NB4 (cell line): ENCODE data around the gene PSPC1.

ENCODE experiments used
- CTCF ChIP-seq: IDR thresholded peaks from one replicate; pipeline ENCODE4 v1.5.1; 2012; ENCODE audit warnings: low read depth, low read length
- POLR2A ChIP-seq: IDR thresholded peaks from 2 replicates; pipeline ENCODE4 v1.6.1; 2011; ENCODE audit warnings: mild to moderate bottlenecking; ENCODE audit not compliant: insufficient read length; ENCODE audit errors: extremely low read depth

- no peak for TF ChIP-seq CTCF
- TF ChIP-seq POLR2A = no peak
Measured at GRCh38 chr13:19713186-19713965, 69.4 kb downstream of the PSPC1 start.
